Measurements from ENCODE around the gene ANKLE2.
A peak's percentile ranks its signal among the peaks of the same experiment; 100 is the strongest.

The ANKLE2 gene

DNA sequence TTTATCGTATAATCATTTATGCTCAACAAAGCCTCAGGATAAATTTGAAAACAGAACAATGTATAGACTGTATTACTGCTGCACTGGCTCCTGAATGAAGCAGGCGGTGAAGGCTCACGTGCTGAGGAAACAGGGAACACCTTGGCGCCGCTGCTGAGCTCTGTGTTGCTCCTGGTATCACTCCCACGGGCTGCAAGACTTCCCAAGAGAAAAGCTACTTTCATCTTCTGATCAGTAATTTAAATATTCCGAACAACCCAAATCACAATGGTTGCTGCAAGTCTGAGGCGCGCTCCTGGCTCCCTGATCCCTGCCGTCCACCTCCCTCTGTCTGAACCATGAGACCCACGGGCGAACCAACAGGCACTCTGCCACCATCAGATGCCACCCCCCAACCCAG is 35.2 kb downstream of the ANKLE2 start:
- no peak for DNase-seq
- TF ChIP-seq POLR2A (IDR thresholded peaks at IDR 0.05; ENCODE audit: low read length), result no peak
- TF ChIP-seq GATA1 (IDR thresholded peaks at IDR 0.05; ENCODE audit: low read depth, low read length), result no peak

DNA sequence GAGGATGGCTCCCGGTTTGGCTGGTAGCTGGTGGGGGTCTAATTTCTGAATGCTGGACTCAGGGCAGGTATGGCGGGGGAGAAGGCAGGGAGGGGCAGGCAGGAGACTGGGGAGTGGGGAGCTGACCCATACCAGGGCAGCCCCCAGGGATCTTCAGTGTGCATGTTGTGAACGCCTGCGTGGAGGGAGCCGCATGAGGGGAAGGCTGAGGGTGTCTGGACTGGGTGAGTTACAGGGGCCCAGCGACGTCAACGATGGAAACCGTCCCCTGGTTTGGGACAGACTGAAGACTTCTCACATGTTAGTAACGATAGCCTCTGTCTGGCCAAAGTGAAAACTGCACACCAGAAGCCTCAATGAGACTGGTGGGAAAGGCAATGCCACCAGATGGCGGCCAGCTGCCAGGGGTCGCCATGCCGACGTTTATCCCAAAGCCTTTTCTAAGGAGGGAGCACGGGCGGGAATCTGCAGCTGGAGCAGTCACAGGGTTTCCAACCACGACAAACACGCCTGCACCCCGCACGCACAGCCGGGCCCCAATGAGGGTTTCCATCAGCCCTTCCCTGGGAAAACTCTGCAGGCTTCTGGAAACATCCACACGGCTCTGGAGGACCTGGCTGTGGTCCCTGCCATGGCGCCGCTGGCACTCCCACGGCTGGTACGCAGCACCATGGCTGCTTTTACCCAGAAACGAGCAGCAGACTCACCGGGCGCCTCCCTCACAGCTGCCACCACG is 37.0 kb downstream of the ANKLE2 start:
- TF ChIP-seq GATA1 (IDR thresholded peaks at IDR 0.05; ENCODE audit: low read depth, low read length) (no peak), POLR2A (IDR thresholded peaks at IDR 0.05; ENCODE audit: low read length) (no peak)
- no peak for DNase-seq

DNA sequence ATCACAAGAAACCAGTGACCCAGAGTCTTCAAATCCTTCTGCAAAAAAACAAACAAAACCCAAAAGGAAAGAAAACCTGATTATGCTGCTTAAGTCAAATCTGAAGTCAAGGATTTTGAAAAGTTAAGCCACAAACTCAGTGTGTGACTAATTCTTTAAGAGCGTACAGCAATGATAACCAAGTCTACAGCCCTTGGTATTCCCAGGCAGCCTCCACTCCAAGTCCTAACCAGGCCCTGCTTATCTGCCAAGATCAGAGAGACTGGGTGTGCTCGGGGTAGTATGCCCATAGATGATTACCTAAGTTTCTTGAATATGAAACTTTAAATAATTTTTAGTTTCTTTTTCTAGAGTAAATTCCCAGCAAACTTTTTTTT is 37.9 kb downstream of the ANKLE2 start:
- peak; percentile 21 to 38 for DNase-seq

DNA sequence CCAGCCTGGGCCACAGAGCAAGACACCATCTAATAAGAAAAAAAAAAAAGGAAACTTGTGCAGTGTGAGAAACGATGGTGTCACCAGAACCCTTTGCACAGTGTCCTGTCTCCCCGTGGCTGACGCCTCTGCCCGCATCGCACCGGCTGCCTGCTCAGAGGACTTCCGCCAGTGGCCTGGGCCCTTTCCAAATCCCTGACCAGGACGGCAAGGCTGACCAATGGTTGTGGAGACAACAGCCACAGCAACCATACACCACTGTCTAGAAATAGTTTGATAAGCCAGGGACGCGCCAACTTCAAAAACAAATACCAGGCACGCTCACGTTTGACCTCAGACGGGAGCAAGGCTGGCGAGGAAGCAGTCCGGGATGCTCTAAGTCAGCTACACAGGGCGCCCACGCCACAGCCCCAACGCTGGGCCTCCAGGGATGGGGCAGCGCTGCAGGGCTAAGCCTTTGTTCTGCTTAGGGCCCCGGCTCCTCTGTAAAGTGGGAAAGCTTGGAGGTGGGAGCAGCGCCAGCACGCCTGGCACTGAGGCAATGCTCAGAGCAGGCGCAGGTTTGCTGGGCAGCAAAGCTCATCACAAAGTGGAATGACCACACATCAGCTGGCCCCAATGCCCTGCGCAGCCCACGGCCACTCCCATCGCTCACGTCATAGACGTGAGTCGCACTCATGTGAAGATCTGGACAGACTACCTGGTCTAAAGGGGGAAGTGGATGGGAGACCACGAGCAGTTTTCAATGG is 38.4 kb downstream of the ANKLE2 start:
- DNase-seq, result peak in 1 of 2 experiments; percentile 38
- no peak for TF ChIP-seq POLR2A (IDR thresholded peaks at IDR 0.05; ENCODE audit: low read length)
- TF ChIP-seq GATA1 (IDR thresholded peaks at IDR 0.05; ENCODE audit: low read depth, low read length), result no peak

More for the DNA sequence above, 37.9 kb downstream of the ANKLE2 start:
- TF ChIP-seq POLR2A (IDR thresholded peaks at IDR 0.05; ENCODE audit: low read length), result no peak
- no peak for TF ChIP-seq GATA1 (IDR thresholded peaks at IDR 0.05; ENCODE audit: low read depth, low read length)

DNA sequence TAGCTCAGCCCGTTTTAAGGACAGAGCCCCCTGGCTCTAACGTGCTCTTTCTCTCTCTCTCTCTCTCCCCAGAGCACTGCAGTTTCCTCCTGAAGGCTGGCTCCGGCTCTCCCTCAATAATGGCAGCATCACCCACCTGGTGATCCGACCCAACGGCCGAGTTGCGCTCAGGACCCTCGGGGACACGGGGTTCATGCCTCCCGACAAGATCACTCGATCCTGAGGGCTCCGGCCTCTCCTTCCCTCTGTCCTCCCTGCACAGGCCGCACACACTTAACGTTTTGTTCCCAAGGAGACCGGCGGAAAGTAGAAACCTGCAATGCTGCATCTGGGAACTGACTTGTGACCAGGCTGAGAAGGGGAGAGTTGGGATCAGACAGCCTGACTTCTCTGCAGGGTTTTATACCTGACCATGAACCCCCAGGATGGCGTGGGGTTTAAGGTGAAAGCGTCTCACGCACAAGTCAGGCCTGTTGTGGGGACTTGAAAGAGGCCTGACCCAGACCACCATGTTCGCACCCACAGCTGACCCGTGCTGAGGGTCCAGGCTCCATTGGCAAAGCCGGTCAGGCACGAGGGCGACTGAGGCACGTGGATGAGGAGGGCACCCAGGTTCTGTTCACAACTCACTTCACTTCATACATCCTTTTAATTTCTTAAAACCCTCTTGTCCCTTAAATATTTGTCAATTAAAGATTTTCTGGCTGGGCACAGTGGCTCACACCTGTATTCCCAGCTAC is 40.9 kb downstream of the ANKLE2 start:
- DNase-seq, result no peak
- TF ChIP-seq POLR2A (IDR thresholded peaks at IDR 0.05; ENCODE audit: low read length) (no peak), GATA1 (IDR thresholded peaks at IDR 0.05; ENCODE audit: low read depth, low read length) (no peak)

DNA sequence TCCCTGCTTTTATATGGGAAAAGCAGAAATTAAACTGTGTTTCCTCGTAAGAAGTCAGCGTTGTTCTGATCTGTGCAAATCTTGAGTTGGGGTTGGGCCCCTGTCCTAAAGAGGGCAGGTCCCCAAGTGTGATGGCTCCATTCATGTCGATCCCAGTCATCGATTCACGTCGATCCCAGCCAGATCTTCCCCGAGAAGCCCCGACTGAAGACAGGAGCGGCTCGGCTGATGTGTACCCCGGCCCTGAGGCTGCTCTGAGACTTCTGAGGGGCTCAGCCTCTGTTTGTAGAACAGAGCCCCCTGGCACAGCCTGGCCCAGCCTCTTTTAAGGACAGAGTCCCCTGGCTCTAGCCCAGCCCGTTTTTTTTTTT is 41.7 kb downstream of the ANKLE2 start:
- DNase-seq, result no peak
- TF ChIP-seq GATA1 (IDR thresholded peaks at IDR 0.05; ENCODE audit: low read depth, low read length) (no peak), POLR2A (IDR thresholded peaks at IDR 0.05; ENCODE audit: low read length) (no peak)

DNA sequence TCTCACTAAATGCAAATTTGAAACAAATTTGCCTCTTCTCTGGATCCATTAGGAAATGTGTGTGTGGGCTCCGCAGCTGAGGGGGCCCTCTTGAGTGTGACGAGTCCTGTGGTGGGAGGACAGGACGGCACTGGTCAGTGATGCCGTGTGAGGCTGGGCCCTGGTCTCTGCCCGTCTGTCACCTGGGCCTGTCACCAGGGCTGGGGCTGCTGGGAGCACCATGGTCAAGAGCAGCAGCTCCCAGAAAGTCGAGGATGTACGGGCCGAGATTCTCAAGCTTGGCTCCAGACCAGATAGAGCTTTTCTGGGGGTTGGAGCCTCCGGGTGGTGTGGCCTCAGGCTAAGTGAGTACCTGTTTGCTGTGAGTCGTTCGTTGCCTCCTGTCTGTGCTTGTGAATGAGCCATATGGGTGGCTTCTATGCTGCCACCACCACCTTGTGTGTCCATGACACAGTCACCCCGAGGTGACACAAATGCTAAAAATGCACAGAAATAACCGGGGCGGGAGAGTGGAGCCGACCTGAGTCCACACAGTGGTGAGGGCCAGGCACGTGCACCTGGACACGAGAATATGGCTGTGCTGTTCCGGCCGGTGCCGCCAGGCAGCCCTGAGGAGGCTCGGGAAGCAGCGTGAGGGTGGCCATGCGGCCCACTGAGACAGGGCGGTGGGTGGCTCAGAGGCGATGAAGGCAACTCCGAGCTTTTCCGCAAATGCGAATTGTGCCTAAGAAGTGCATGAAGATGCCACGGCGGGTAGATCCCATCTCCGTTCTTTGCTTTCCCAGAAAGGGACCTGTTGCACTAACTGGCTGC is 42.3 kb downstream of the ANKLE2 start:
- TF ChIP-seq POLR2A (IDR thresholded peaks at IDR 0.05; ENCODE audit: low read length) (no peak), GATA1 (IDR thresholded peaks at IDR 0.05; ENCODE audit: low read depth, low read length) (no peak)
- DNase-seq, result no peak

DNA sequence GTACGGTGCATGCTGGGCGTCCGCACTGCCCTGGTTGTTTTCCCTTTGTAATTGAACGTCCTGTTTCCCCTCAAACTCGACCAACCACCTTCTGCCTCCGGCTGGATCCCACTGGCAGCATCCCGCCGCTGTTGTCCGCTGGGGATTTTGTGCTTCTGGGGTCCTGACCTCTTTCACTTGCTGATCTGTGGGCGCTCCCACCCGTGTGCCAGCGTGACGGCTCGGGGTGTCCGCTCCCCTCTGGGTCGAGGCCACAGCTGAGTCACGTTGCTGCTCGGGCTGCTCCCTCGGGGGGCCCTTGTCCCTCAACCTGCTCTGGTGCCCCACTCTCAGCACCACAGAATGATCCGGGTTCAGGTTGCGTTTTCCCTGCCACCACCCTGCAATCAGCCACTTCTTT is 43.0 kb downstream of the ANKLE2 start:
- TF ChIP-seq POLR2A (IDR thresholded peaks at IDR 0.05; ENCODE audit: low read length), result no peak
- no peak for TF ChIP-seq GATA1 (IDR thresholded peaks at IDR 0.05; ENCODE audit: low read depth, low read length)
- DNase-seq, result no peak

DNA sequence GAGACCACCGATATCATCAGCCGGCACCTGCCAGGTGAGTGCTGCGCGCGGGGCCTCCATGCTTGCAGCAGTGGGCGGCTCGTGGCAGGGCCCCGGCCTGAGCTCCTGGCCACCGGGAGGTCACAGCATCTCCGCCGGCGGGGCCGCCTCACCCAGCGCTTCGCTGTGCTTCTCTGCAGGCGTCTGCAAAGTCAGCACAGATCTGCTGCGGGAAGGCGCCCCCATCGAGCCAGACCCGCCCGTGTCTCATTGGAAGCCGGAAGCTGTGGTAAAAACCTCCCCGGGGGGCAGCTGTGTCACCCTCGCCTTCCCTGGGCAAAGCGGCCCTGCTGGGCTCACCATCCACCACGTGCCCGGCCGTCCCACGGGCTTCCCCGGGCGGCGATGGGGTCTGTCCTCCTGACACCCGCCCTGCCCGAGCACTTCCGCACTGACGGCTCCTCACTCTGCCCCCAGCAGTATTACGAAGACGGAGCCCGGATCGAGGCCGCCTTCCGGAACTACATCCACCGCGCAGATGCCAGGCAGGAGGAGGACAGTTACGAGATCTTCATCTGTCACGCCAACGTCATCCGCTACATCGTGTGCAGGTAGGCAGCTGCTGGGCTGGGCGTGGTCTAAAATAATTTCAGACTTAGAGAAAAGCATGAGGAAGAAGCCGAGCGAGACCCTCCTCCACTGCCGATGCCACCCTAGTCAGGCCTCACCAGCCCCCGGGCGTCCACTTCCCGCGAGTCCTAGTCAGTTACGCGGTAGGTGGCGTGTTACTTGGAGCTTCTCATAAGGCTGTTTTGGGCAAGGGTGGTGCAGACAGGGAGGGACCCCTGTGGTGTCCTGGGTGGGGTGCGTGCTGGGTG is 43.9 kb downstream of the ANKLE2 start:
- peak in 1 of 2 experiments; percentile 22 for DNase-seq
- TF ChIP-seq GATA1 (IDR thresholded peaks at IDR 0.05; ENCODE audit: low read depth, low read length) (no peak), POLR2A (IDR thresholded peaks at IDR 0.05; ENCODE audit: low read length) (no peak)

DNA sequence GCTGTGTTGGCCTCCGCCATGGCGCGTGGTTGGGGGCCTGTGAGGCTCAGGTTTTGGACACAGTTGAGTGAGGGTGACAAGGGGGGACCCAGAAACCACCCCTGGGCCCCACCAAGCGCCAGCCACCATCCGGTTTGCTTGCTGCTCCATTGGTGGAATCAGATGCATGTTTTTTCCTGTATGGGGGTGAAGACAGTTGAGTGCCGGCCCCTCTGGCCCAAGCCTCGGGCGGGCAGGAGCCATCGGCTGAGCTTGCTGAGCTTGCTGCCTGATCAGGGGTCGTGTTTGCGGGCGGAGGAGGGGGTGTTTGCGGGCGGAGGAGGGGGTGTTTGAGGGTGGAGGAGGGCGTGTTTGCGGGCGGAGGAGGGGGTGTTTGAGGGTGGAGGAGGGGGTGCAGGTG is 44.6 kb downstream of the ANKLE2 start:
- DNase-seq, result no peak
- TF ChIP-seq GATA1 (IDR thresholded peaks at IDR 0.05; ENCODE audit: low read depth, low read length), result no peak
- no peak for TF ChIP-seq POLR2A (IDR thresholded peaks at IDR 0.05; ENCODE audit: low read length)

DNA sequence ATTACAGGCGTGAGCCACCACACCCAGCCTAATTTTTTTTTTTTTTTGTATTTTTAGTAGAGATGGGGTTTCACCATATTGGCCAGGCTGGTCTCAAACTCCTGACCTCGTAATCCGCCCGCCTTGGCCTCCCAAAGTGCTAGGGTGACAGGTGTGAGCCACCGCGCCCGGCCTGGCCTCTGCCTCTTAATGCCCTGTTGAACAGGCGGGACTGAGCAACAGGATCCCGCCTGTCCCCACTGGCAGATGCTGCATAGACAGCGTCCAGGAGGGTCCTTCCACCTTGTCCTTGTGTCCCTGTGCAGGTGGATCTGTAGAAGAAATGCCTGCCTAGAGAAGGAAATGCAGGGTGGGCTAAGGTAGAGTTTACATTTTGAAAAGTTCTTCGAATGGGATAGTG is 45.3 kb downstream of the ANKLE2 start:
- TF ChIP-seq POLR2A (IDR thresholded peaks at IDR 0.05; ENCODE audit: low read length), result no peak
- no peak for TF ChIP-seq GATA1 (IDR thresholded peaks at IDR 0.05; ENCODE audit: low read depth, low read length)

DNA sequence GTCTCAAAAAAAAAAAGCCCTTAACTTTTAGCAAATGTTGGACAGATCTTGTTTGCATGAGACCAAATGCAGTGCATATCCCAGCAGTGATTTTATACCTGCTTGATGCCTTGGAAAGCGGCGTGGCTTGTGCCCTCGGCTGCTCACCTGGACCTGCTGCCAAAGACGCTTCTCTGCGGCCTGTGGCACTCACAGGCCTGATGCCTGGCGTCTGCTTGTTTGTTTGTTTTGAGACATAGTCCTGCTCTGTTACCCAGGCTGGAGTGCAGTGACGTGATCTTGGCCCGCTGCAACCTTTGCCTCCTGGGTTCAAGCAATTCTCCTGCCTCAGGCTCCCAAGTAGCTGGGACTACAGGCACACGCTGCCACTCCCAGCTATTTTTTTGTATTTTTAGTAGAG is 45.8 kb downstream of the ANKLE2 start:
- no peak for TF ChIP-seq GATA1 (IDR thresholded peaks at IDR 0.05; ENCODE audit: low read depth, low read length)
- no peak for TF ChIP-seq POLR2A (IDR thresholded peaks at IDR 0.05; ENCODE audit: low read length)
- no peak for DNase-seq

More for the DNA sequence above, 45.3 kb downstream of the ANKLE2 start:
- no peak for DNase-seq

DNA sequence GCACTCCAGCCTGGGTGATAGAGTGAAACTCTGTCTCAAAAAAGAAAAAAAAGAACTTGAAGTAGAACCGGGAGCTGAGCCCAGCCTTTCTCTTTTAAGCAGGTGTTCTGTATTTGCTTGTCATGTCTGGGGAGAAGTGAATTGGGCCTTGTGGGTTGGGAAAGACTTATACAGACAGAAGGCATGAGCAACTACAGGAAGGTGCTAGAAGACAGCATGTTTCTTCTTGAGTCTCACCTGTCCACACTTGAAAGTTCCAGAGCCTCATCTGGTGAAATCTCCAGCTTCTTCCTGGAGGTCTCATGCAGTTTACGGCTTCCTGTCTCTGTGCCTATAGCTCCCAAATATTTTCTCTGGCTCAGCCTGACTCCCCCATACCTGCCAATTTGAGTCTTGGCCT is 48.5 kb downstream of the ANKLE2 start:
- no peak for DNase-seq
- TF ChIP-seq POLR2A (IDR thresholded peaks at IDR 0.05; ENCODE audit: low read length), result no peak

Measured in erythroblast (primary cell).